GM23248 (cell line): ENCODE measurements around the gene VSTM2B.

Source experiments
- EZH2 ChIP-seq: fragments of 200-600 bp; sonication (generic); IDR thresholded peaks from 2 replicates; pipeline ENCODE4 v1.6.1; 2018; ENCODE audit warnings: antibody characterized with exemption, mild to moderate bottlenecking; ENCODE audit not compliant: insufficient read depth, poor library complexity, severe bottlenecking
- EZH2phosphoT487 ChIP-seq: fragments of 200-600 bp; sonication (generic); IDR thresholded peaks from 2 replicates; pipeline ENCODE4 v1.6.1; 2018; ENCODE audit warnings: antibody characterized with exemption, moderate library complexity, mild to moderate bottlenecking, low read depth; ENCODE audit not compliant: insufficient read depth

DNA sequence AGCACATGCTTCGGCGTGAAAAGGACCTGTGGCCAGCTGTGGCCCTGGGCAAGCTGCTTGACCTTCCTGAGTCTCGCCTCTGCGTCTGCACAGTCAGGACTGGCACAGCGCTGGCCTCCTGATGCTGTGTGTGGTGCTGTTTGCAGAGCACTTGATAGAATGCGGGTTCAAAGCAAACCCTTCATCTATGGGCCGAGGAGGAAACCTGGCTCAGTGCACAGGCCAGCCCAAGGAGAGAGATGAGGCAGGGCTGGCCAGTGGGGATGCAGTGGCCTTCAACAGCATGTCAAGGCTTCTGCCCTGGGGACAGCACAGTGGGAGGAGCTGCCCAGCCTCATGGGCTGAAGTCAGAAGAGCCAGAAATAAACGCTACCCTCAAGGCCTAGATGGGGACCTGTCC lies 21.3 kb upstream of the VSTM2B start:
- no peak for TF ChIP-seq EZH2
- TF ChIP-seq EZH2phosphoT487, result no peak
